Measurements from ENCODE around the gene IKZF1. TPM values are rescaled to one million over a fixed set of nuclear protein-coding genes. Genes with fewer than 3 reads are reported as not detected.

The IKZF1 gene
- total and polyA plus RNA-seq, 2 of the 4 experiments (the other 2 are of a cell fraction), result not detected

DNA sequence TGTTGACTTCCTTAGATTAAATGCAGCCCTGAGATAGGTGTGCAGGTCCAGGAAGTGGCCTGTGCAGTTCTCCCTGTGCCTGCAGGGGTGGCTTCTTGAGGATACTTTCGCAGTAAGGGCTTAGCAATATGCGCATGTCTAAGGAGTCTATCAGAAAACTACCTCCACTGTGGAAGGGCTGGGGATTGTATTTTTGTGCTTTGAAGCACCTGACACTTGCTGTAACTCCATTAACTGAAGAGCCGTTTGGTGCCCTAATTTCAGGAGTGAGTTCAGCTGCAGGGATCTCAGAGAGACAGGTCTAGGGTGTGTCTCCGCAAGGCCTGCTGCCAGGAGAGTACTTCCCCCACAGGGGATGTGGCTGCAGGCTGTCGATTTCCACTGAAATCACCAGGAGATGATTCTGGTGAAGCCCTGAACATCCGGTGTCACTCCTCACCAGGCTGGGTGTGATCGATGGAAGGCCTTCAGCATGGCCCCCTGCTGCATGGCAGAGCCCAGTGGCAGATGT is 35.5 kb downstream of the IKZF1 start:
- intact Hi-C loops (cut with micrococcal nuclease) (no loop called here), in situ Hi-C loops (cut with MboI; ENCODE audit: low sequenced_read_pairs) (no loop called here), dilution Hi-C loops (cut with HindIII; ENCODE audit: low sequenced_read_pairs, unreplicated experiment) (no loop called here)
- Histone ChIP-seq H2BK5ac (ENCODE audit: low read depth, low read length, poor library complexity, severe bottlenecking) (no peak overlapping the region), H3K4me1 (ENCODE audit: control insufficient read depth, insufficient read depth, low read length) (no peaks in the 10 kb centered on the region), H3K56ac (ENCODE audit: extremely low read depth, insufficient read depth, low read length) (no peak overlapping the region), H2BK120ac (ENCODE audit: low read depth, low read length) (no peak overlapping the region), H2BK20ac (ENCODE audit: low read depth, low read length) (no peak overlapping the region), H4K8ac (ENCODE audit: low read depth in 2 of 2, low read length in 2 of 2) (no peak overlapping the region), H3K18ac (ENCODE audit: low read depth, low read length) (no peak overlapping the region), H3K79me1 (ENCODE audit: low read depth in 1 of 2, low read length in 2 of 2) (no peaks in the 10 kb centered on the region), H3K27me3 (ENCODE audit: control insufficient read depth, insufficient read depth, low read length) (peaks cover 2% of the 10 kb centered on the region; the same call in 1 of the 2 replicates), H3K9me1 (ENCODE audit: insufficient read depth, low read length) (0 out of 2 replicates have a peak, but pooled peaks cover 2% of the 10 kb centered on the region), H2AFZ (replicated peaks; ENCODE audit: low read length, poor library complexity) (no peak overlapping the region), H3K23ac (ENCODE audit: low read depth, low read length) (no peak overlapping the region), H3K4me2 (ENCODE audit: low read depth, low read length) (no peak overlapping the region), H2BK15ac (ENCODE audit: low read depth, low read length) (no peak overlapping the region), H3K4ac (ENCODE audit: low read depth, low read length) (no peak overlapping the region), H3K4me3 (ENCODE audit: insufficient read depth, low read depth, low read length) (no peak overlapping the region), H3K36me3 (ENCODE audit: control insufficient read depth, insufficient read depth, low read length) (no peaks in the 10 kb centered on the region), H3K14ac (replicated peaks; ENCODE audit: low read depth, low read length) (no peak overlapping the region), H3K9me3 (ENCODE audit: control insufficient read depth, insufficient read depth, low read length) (no peaks in the 10 kb centered on the region), H2AK5ac (ENCODE audit: low read depth, low read length) (no peak overlapping the region), H3K27ac (ENCODE audit: insufficient read depth, low read length) (no peak overlapping the region), H4K5ac (ENCODE audit: low read depth, low read length) (no peak overlapping the region), H2AK9ac (replicated peaks; ENCODE audit: low read depth, low read length, poor library complexity) (no peak overlapping the region), H4K20me1 (ENCODE audit: insufficient read depth, low read length) (no peaks in the 10 kb centered on the region), H4K91ac (ENCODE audit: insufficient read depth, low read depth, low read length) (no peak overlapping the region), H3K9ac (ENCODE audit: low read depth, low read length) (no peak overlapping the region)
- ChIA-PET CTCF (no interaction called here), POLR2A (ENCODE audit: unreplicated experiment) (no interaction called here)
- BruUV-seq (replicated peaks), result no TSS peak
- ATAC-seq (ENCODE audit: low read depth), result no peak
- TF ChIP-seq, protein P1, sequence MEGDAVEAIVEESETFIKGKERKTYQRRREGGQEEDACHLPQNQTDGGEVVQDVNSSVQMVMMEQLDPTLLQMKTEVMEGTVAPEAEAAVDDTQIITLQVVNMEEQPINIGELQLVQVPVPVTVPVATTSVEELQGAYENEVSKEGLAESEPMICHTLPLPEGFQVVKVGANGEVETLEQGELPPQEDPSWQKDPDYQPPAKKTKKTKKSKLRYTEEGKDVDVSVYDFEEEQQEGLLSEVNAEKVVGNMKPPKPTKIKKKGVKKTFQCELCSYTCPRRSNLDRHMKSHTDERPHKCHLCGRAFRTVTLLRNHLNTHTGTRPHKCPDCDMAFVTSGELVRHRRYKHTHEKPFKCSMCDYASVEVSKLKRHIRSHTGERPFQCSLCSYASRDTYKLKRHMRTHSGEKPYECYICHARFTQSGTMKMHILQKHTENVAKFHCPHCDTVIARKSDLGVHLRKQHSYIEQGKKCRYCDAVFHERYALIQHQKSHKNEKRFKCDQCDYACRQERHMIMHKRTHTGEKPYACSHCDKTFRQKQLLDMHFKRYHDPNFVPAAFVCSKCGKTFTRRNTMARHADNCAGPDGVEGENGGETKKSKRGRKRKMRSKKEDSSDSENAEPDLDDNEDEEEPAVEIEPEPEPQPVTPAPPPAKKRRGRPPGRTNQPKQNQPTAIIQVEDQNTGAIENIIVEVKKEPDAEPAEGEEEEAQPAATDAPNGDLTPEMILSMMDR (conservative IDR thresholded peaks at IDR 0.05; ENCODE audit: low read depth, low read length), result no peak
- no peak for TF ChIP-seq SMC3 (IDR thresholded peaks at IDR 0.05; ENCODE audit: low read depth, low read length)
- TF ChIP-seq MXI1 (IDR thresholded peaks at IDR 0.05; ENCODE audit: borderline replicate concordance, low read depth, low read length), result no peak
- no peak for TF ChIP-seq BHLHE40 (IDR thresholded peaks at IDR 0.05; ENCODE audit: low read depth, low read length)
- TF ChIP-seq POLR2A (IDR thresholded peaks at IDR 0.05; ENCODE audit: low read depth, low read length), result no peak
- TF ChIP-seq CEBPB (IDR thresholded peaks at IDR 0.05; ENCODE audit: low read depth, low read length), result no peak
- no peak for TF ChIP-seq NFE2L2 (IDR thresholded peaks at IDR 0.05; ENCODE audit: low read depth, low read length)
- no peak for TF ChIP-seq MAZ (IDR thresholded peaks at IDR 0.05; ENCODE audit: borderline replicate concordance, low read depth, low read length)
- no peak for TF ChIP-seq USF2 (IDR thresholded peaks at IDR 0.05; ENCODE audit: low read depth, low read length)
- TF ChIP-seq, protein P2, sequence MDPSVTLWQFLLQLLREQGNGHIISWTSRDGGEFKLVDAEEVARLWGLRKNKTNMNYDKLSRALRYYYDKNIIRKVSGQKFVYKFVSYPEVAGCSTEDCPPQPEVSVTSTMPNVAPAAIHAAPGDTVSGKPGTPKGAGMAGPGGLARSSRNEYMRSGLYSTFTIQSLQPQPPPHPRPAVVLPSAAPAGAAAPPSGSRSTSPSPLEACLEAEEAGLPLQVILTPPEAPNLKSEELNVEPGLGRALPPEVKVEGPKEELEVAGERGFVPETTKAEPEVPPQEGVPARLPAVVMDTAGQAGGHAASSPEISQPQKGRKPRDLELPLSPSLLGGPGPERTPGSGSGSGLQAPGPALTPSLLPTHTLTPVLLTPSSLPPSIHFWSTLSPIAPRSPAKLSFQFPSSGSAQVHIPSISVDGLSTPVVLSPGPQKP (IDR thresholded peaks at IDR 0.05; ENCODE audit: borderline replicate concordance, low read depth, low read length), result no peak
- no peak for TF ChIP-seq FOS (IDR thresholded peaks at IDR 0.05; ENCODE audit: low read depth, low read length)
- no peak for TF ChIP-seq RAD21 (IDR thresholded peaks at IDR 0.05; ENCODE audit: low read length)
- no peak for TF ChIP-seq RFX5 (IDR thresholded peaks at IDR 0.05; ENCODE audit: low read depth, low read length)
- TF ChIP-seq CHD1 (IDR thresholded peaks at IDR 0.05; ENCODE audit: low read depth, low read length), result no peak
- TF ChIP-seq RCOR1 (IDR thresholded peaks at IDR 0.05; ENCODE audit: insufficient replicate concordance, low read length), result no peak
- no peak for TF ChIP-seq MAFK (IDR thresholded peaks at IDR 0.05; ENCODE audit: low read depth, low read length)
- DNase-seq, result no peak
- no CpG with 5 or more reads among the region's 7 CpGs for WGBS, 2 experiments (ENCODE audit: extremely low coverage in 2 of 2, insufficient read length in 1 of 2)
